GM21825 (cell line): ENCODE data around the gene POLR3H.

ENCODE experiments used
- ATAC-seq: cut with Tn5 transposase; IDR thresholded peaks from one replicate; pipeline ENCODE4 v1.9.1; 2021; ENCODE audit warnings: mild to moderate bottlenecking, moderate library complexity; ENCODE audit not compliant: unreplicated experiment

The POLR3H gene

DNA sequence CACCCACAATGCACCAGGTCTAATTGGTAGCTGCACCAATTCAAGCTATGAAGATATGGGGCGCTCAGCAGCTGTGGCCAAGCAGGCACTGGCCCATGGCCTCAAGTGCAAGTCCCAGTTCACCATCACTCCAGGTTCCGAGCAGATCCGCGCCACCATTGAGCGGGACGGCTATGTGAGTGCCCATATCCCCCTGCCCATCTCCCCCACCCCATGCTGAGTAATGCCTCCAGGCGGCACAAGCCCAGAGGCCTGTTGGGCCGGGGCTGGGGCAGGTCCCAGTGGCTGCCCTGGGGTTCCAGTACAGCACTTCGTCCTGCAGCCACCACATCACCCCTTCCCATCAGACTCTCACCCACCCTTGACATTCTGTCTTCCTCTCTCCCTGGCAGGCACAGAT lies 21.5 kb downstream of the POLR3H start:
- ATAC-seq, result no peak

GRCh38 chr22:41521126-41521525 lies 23.1 kb downstream of the POLR3H start:
- no peak for ATAC-seq

GRCh38 chr22:41518048-41518347 lies 26.3 kb downstream of the POLR3H start:
- ATAC-seq, result no peak

GRCh38 chr22:41517172-41518047 lies 26.9 kb downstream of the POLR3H start:
- no peak for ATAC-seq

GRCh38 chr22:41516462-41516861 lies 27.8 kb downstream of the POLR3H start:
- no peak for ATAC-seq

GRCh38 chr22:41513391-41513790 lies 30.9 kb downstream of the POLR3H start:
- ATAC-seq, result no peak

- ATAC-seq, result no peak
Measured at GRCh38 chr22:41512421-41513194, 31.7 kb downstream of the POLR3H start.

DNA sequence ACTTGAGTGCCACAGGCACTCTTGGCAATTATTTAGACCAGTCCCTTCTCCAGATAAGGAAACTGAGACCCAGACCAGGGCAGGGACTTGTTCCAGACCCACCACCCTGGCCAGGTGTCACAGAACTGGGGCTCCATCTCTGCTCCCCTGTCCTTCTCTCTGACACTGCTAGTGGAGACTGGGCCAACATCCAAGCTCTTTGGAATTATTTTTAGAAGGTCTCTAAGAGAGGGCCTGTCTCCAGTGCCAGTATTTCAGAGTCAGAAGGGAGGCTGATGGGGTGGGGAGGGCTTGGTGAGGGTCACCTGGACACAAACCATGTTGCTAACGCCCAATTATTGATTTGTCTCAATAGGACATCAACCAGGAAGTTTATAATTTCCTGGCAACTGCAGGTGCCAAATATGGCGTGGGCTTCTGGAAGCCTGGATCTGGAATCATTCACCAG lies 32.7 kb downstream of the POLR3H start:
- ATAC-seq, result no peak

DNA sequence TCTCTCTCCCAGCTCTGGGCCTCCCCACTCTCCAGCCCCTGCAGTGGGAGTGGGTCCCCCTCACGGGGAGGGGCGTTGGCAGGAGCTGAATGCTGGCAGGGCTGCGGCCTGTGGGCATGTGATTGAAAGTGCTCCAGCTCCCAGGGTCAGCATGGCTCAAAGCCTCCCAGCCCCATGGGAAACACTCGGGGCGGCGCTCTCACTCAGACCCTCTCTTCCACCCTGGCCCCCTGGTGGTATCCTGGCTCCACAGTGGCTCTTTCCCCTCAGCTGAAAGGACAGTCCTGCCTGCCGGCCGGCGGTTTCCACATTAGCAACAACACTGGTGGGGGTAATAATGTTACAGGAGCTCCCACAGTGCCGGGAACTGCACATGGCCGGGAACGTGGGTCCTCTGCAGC lies 35.5 kb downstream of the POLR3H start:
- no peak for ATAC-seq

GRCh38 chr22:41507330-41508063 lies 36.8 kb downstream of the POLR3H start:
- no peak for ATAC-seq

GRCh38 chr22:41505511-41506220 lies 38.6 kb downstream of the POLR3H start:
- no peak for ATAC-seq

GRCh38 chr22:41504816-41505215 lies 39.5 kb downstream of the POLR3H start:
- ATAC-seq, result no peak

GRCh38 chr22:41504397-41504796 lies 39.9 kb downstream of the POLR3H start:
- no peak for ATAC-seq

- no peak for ATAC-seq
Measured at GRCh38 chr22:41501209-41501608, 43.1 kb downstream of the POLR3H start.

DNA sequence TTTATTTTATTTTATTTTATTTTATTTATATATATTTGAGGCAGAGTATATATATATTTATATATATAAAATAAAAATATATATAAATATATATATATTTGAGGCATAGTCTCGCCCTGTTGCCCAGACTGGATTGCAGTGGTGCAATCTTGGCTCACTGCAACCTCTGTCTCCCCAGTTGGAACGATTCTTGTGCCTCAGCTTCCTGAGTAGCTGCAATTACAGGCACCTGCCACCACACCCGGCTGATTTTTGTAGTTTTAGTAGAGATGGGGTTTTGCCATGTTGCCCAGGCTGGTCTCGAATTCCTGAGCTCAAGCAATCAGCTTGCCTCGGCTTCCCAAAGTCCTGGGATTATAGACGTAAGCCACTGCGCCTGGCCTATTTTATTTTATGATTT lies 44.0 kb downstream of the POLR3H start:
- no peak for ATAC-seq

DNA sequence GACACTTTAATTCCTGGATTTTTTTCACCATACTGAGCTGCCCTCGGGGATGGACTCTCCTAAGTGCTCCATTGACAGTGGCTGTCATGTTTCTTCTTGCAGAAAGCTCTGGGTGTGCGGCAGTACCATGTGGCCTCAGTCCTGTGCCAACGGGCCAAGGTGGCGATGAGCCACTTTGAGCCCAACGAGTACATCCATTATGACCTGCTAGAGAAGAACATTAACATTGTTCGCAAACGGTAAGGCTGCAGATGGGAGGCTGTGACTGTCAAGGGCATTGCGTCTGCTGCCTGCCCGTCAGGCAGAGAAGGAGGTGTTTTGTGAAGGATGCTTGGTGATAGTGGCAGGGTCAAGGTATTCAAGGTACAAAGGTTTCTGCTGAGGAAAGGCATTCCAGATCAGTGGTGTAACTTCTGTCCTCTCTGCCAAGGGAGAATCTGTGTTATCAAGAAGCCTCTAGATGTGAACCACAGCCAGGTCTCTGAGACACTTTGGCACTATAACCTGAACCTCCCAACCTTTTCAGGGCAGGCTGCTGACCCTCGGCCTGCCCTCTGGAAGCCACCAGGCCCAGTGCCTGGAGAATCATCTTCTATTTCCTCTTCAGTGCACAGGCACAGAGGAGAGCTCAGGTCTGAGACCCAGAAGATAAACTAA lies 44.5 kb downstream of the POLR3H start:
- no peak for ATAC-seq

DNA sequence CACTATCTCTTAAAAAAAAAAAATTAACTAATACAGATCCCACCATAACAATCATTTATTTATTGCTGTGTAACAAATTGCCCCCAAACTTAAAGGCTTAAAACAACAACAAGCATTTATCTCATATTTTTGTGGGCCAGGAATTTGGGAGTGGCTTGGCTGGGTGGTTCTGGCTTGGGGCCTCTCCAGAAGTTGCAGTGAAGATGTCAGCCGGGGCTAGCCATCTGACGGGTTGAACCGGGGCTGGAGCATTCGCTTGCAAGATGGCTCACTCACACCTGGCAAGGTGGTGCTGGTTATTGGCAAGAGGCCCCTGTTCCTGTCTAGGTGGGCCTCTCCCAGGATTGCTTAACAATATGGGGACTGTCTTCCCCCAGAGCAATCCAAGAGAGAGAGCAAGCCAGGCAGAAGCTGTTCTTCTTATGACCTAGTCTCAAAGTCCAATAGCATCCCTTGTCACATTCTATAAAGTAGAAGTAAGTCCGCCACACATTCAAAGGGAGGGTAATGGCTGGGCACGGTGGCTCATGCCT lies 45.9 kb downstream of the POLR3H start:
- ATAC-seq, result no peak

DNA sequence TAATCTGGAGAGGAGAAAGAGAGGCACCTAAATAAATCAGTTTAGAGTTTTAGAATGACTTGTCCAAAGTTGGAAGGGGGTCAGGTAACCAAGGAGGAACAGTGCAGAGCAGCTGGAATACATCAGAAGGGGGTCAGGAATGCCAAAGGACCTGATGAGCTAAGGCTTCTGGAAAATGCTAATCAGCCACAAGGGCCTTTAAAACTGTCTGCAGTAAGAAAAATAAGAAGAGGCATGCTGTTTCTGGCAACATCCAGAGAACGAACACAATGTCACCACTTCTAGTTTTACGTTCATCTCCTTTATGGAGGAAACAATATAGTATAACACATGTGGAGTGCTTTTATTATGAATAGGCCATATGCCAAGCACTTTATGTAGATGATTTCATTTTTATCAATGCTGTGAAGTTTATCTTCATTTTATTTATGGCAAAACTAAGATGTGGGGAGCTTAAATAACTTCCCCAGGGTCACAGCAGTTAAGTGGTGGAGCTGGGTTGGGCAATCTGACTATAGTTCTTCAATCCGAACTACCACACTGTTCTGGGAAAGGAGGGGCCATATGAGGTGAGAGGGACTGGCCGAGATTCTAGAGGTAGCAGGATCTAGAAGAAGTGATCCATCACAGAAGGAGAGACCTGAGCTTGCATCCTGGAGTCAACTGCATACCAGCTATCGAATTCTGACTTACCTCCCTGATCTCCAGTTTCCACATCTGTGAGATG lies 52.7 kb downstream of the POLR3H start:
- no peak for ATAC-seq

DNA sequence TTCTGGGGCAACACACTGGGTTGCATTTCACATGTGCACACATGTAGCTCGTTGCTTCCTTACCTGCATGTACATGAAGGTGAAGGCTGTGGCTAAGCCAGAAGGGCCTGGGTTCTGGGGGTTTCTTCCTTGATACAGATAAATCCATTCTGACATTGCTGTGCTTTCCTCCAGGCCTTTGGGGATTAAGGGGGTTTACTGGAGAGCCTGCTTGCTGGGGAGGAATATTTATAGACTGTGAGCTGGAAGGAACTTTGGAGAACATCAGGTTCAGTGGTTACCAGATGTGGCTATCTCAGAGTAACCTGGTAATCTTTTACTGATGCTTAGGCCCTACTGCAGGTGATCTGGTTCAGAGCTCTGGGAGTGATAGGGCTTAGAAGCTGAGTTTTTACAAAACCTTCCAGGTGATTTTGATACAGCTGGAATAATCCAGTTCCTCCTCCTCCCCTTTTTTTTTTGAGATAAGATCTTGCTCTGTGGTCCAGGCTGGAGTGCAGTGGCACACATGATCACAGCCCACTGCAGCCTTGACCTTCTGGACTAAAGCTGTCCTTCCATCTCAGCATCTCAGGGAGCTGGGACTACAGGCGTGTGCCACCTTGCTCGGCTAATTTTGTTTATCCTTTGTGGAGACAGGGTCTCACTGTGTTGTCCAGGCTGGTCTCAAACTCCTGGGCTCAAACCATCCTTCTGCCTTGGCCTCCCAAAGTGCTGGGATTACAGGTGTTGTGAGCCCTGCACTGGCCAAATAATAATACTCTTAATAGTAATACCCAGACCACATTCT lies 55.5 kb downstream of the POLR3H start:
- no peak for ATAC-seq
